Activated T-helper 1 cell treated with anti-CD3 and anti-CD28 coated beads, Interleukin-12 subunit alpha, Interleukin-12 subunit beta, Interleukin-2, Interleukin-4 antibody, amounts not matched to agents 30 ng/mL and 10 ng/mL and 1 ng/mL, durations not matched to agents 14 hours and 24 hours and 36 hours (primary cell): Measurements from ENCODE around the gene WHRN. TPM values are rescaled to one million over a fixed set of nuclear protein-coding genes. Genes with fewer than 3 reads are reported as not detected.

Experiments
- DNase-seq: peaks from one replicate; pipeline ENCODE4 v3.0.0; 2021; ENCODE audit warnings: low spot score
- H3K27ac Mint-ChIP-seq: one replicate; pipeline ENCODE4 v1.8.0; 2021; ENCODE audit warnings: mild to moderate bottlenecking, mixed read lengths
- H3K27me3 Mint-ChIP-seq: one replicate; pipeline ENCODE4 v1.8.0; 2022; ENCODE audit warnings: mild to moderate bottlenecking, moderate library complexity, mixed read lengths; ENCODE audit not compliant: insufficient read depth
- H3K36me3 Mint-ChIP-seq: one replicate; pipeline ENCODE4 v1.8.0; 2021; ENCODE audit warnings: low read depth, mixed read lengths
- H3K4me1 Mint-ChIP-seq: one replicate; pipeline ENCODE4 v1.8.0; 2021; ENCODE audit warnings: low read depth, mixed read lengths
- H3K4me3 Mint-ChIP-seq: one replicate; pipeline ENCODE4 v1.8.0; 2021; ENCODE audit warnings: mild to moderate bottlenecking, moderate library complexity, mixed read lengths
- H3K9me3 Mint-ChIP-seq: one replicate; pipeline ENCODE4 v1.8.0; 2021; ENCODE audit warnings: mixed read lengths
- intact Hi-C: fragments of 100-400 bp; cut with micrococcal nuclease; formaldehyde crosslinking; loops from one replicate; pipeline ENCODE4 v1.15.1; 2024
- total RNA-seq: library from RNA; stranded (reverse); gene quantifications from 2 replicates; pipeline ENCODE4 v1.2.3, GENCODE V29; 2022

The WHRN gene
- total RNA-seq, result 2.2 and 2.4 TPM in 2 replicates

DNA sequence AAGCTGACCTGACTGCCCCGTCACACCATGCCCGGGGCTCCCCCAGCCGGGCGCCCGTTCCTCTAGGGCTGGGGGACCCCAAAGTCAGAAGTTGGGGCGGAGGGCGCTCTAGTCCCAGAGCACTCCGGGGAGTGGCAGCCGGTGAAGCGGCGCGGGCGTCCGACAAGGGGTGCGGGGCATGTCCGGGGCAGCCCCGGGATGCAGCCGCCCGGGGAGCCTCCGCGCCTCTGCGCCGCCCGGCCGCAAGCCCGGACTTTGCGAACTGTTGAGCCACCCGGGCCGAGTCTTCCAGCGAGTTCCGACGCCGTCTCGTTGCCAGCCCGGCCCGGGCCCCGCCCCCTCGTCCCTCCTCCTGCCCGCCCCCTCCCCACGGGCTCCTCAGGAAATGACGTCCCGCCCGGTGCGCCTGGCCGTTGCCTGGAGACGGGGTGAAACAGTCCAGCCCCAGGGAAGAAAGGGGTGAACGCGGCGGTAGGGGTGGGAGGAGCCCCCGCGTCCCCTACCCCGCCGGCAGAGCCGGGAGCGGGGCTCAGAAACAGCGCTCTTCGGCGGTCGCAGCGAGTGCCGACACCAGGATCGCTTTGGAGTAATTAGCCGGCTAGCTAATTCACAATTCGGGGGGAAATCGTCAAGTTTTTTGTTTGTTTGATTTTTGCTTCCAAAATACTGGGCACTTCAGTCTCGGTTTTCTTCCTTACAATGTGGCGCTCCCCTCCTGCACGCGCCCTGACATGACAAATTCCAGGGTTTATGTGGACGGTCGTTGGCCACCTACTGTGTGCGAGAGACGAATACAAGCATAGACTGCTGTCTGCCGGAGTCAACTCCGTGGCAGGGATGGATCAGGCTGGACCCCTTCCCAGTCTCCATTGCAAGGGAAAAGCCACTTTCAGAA, at the start of gene WHRN:
WHRN (minus strand) TSS at position 287 of the 895 bp plus-strand sequence. CDS start 672 bp downstream, outside the sequence.
- DNase-seq, result peak; percentile 89
- H3K4me3 Mint-ChIP-seq, result peak within 1 kb of the TSS; percentile 85
- intact Hi-C loops, result loop anchor here (1.0 to 10.0 kb wide), 3 partner anchors 82 to 351 kb away; partner anchors contain the start of genes ATP6V1G1 and COL27A1
- H3K9me3 Mint-ChIP-seq, result no peaks in the 10 kb centered on the region
- peaks cover 19% of the 10 kb centered on the region for H3K4me1 Mint-ChIP-seq
- peak within 1 kb of the TSS; percentile 79 for H3K27ac Mint-ChIP-seq
- peaks cover 62% of the 10 kb centered on the region for H3K27me3 Mint-ChIP-seq
- H3K36me3 Mint-ChIP-seq, result no peaks in the 10 kb centered on the region

DNA sequence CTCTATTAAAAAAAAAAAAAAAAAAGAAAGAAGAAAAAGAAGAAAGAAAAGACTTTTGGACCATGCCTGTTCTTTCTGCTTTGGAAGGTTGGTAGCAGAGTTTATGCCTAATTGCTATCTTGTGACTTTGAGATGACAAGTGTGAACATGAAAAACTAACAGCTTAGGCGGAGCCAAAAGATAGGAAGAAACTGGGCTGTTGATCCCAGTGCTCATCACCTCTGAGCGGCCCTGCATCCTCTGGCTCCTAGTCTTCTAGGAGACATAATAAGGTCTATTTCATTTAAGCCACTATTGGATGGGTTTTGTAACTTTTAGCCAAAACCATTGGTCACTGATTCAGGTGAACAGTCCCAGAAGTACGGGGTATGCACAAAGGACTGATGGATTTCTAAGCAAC, 47.9 kb upstream of the WHRN start:
- DNase-seq, result no peak
- Mint-ChIP-seq H3K9me3 (no peaks in the 10 kb centered on the region), H3K27ac (no peak overlapping the region), H3K27me3 (peaks cover 9% of the 10 kb centered on the region), H3K36me3 (no peaks in the 10 kb centered on the region), H3K4me1 (no peaks in the 10 kb centered on the region), H3K4me3 (no peak overlapping the region)
- intact Hi-C loops, result no loop called here

- no peaks in the 10 kb centered on the region for H3K4me1 Mint-ChIP-seq
- H3K36me3 Mint-ChIP-seq, result no peaks in the 10 kb centered on the region
- H3K27ac Mint-ChIP-seq, result no peak overlapping the region
- no peak for DNase-seq
- intact Hi-C loops, result no loop called here
- no peak overlapping the region for H3K4me3 Mint-ChIP-seq
- H3K27me3 Mint-ChIP-seq, result peaks cover 9% of the 10 kb centered on the region
- H3K9me3 Mint-ChIP-seq, result no peaks in the 10 kb centered on the region
Observed at GRCh38 chr9:114552706-114553105, 47.4 kb upstream of the WHRN start.

GRCh38 chr9:114551750-114552685, 46.7 kb upstream of the WHRN start:
- no peaks in the 10 kb centered on the region for H3K36me3 Mint-ChIP-seq
- H3K4me1 Mint-ChIP-seq, result no peaks in the 10 kb centered on the region
- no peaks in the 10 kb centered on the region for H3K9me3 Mint-ChIP-seq
- H3K4me3 Mint-ChIP-seq, result no peak overlapping the region
- DNase-seq, result no peak
- H3K27me3 Mint-ChIP-seq, result peaks cover 15% of the 10 kb centered on the region
- intact Hi-C loops, result no loop called here
- H3K27ac Mint-ChIP-seq, result no peak overlapping the region

- H3K27me3 Mint-ChIP-seq, result peaks cover 27% of the 10 kb centered on the region
Observed at GRCh38 chr9:114549697-114550330, 44.5 kb upstream of the WHRN start.

DNA sequence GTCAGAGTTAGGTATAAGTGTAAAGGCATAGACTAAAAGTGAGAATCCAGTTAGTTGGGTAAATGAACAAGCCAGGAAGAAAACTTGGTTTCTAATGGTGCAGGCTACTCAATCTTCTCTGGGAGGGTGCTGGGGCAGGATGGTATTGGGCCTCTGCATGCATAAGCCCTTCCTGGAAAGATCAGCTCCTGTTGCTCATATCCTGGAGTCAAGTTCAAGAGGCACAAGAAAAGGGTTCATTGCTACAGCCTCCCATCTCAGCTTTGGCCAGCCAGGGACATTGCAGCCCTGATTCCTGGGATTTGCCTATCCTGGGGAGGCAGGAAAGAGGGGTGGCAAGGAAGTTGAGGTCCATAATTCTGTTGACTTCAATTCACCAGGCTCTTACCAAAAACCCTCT, 41.6 kb upstream of the WHRN start:
- H3K36me3 Mint-ChIP-seq, result no peaks in the 10 kb centered on the region
- peaks cover 32% of the 10 kb centered on the region for H3K27me3 Mint-ChIP-seq
- intact Hi-C loops, result no loop called here
- no peaks in the 10 kb centered on the region for H3K9me3 Mint-ChIP-seq
- no peak for DNase-seq
- H3K4me3 Mint-ChIP-seq, result no peak overlapping the region
- H3K4me1 Mint-ChIP-seq, result no peaks in the 10 kb centered on the region
- H3K27ac Mint-ChIP-seq, result no peak overlapping the region

More at GRCh38 chr9:114549697-114550330, 44.5 kb upstream of the WHRN start:
- no peak for DNase-seq
- no peaks in the 10 kb centered on the region for H3K4me1 Mint-ChIP-seq
- H3K36me3 Mint-ChIP-seq, result no peaks in the 10 kb centered on the region
- no peak overlapping the region for H3K4me3 Mint-ChIP-seq
- intact Hi-C loops, result no loop called here
- H3K9me3 Mint-ChIP-seq, result no peaks in the 10 kb centered on the region
- H3K27ac Mint-ChIP-seq, result no peak overlapping the region

DNA sequence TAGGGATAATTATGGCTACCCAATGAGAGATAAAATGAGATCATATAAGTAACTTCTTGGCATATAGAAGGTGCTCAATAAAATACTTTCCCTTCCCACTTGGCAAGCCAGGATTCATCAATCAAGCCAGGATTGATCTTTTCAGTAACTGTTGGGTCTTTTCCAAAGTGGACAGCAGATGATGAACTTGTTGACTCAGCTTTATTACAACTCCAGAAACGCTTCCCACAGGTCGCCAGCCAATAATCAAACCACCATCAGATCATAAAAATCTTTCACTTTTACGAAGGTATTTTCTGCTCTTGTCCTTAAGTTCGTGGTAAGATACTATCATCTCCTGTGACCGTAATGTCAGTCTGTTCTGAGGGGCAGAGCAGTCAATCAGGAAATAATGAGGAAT, 39.8 kb upstream of the WHRN start:
- intact Hi-C loops, result no loop called here

DNA sequence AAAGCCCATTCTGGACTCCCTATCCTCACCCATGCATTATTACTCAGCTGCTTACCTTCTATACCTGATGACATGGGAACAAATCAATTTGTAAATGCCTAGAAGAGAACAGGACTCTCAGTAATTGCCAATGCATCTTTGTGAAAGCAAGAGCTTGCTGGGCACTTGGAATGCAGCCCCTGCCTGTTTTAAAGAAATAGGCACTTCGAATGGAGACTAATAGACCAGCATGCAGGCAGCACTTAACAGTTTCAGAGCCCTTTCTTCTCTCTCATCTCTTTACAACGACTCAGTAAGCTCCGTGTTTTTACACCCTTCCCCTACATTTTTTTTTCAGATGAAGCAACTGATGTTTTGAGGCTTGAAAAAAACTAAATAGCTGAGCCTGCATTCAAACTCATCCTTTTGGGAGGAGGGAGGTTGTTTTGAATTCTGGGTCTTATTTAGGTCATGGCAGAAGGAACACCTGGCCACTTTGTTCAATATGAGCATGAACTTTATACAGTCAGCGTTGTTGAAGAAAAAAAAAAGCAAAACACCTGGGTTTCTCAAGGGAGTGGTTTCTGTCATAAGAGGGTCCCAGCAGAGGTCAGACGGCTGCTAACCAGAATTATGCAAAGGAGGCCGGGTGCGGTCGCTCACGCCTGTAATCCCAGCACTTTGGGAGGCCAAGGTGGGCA, 34.6 kb upstream of the WHRN start:
- DNase-seq, result no peak
- no peak overlapping the region for H3K27ac Mint-ChIP-seq
- H3K27me3 Mint-ChIP-seq, result peaks cover 19% of the 10 kb centered on the region
- intact Hi-C loops, result no loop called here
- H3K4me1 Mint-ChIP-seq, result no peaks in the 10 kb centered on the region
- no peak overlapping the region for H3K4me3 Mint-ChIP-seq
- no peaks in the 10 kb centered on the region for H3K9me3 Mint-ChIP-seq
- no peaks in the 10 kb centered on the region for H3K36me3 Mint-ChIP-seq

More for the DNA sequence above, 39.8 kb upstream of the WHRN start:
- Mint-ChIP-seq H3K27ac (no peak overlapping the region), H3K4me3 (no peak overlapping the region), H3K36me3 (no peaks in the 10 kb centered on the region), H3K27me3 (peaks cover 34% of the 10 kb centered on the region), H3K4me1 (no peaks in the 10 kb centered on the region), H3K9me3 (no peaks in the 10 kb centered on the region)
- no peak for DNase-seq

- H3K4me1 Mint-ChIP-seq, result no peaks in the 10 kb centered on the region
- peaks cover 25% of the 10 kb centered on the region for H3K27me3 Mint-ChIP-seq
Observed at GRCh38 chr9:114538241-114538640, 33.0 kb upstream of the WHRN start.

GRCh38 chr9:114532561-114533237, 27.4 kb upstream of the WHRN start:
- no peaks in the 10 kb centered on the region for H3K4me1 Mint-ChIP-seq
- intact Hi-C loops, result no loop called here
- peaks cover 25% of the 10 kb centered on the region for H3K27me3 Mint-ChIP-seq
- H3K27ac Mint-ChIP-seq, result no peak overlapping the region
- DNase-seq, result no peak
- no peaks in the 10 kb centered on the region for H3K9me3 Mint-ChIP-seq
- H3K4me3 Mint-ChIP-seq, result no peak overlapping the region
- no peaks in the 10 kb centered on the region for H3K36me3 Mint-ChIP-seq

More at GRCh38 chr9:114538241-114538640, 33.0 kb upstream of the WHRN start:
- intact Hi-C loops, result no loop called here
- no peak overlapping the region for H3K27ac Mint-ChIP-seq
- no peak for DNase-seq
- no peaks in the 10 kb centered on the region for H3K36me3 Mint-ChIP-seq
- no peak overlapping the region for H3K4me3 Mint-ChIP-seq
- H3K9me3 Mint-ChIP-seq, result no peaks in the 10 kb centered on the region

- H3K4me1 Mint-ChIP-seq, result no peaks in the 10 kb centered on the region
- H3K36me3 Mint-ChIP-seq, result no peaks in the 10 kb centered on the region
- H3K27me3 Mint-ChIP-seq, result peaks cover 22% of the 10 kb centered on the region
- no peak overlapping the region for H3K4me3 Mint-ChIP-seq
- no peak for DNase-seq
- intact Hi-C loops, result no loop called here
- no peak overlapping the region for H3K27ac Mint-ChIP-seq
- H3K9me3 Mint-ChIP-seq, result no peaks in the 10 kb centered on the region
Observed at GRCh38 chr9:114529285-114529684, 24.0 kb upstream of the WHRN start.

GRCh38 chr9:114526807-114527206, 21.5 kb upstream of the WHRN start:
- no peak overlapping the region for H3K4me3 Mint-ChIP-seq
- no peaks in the 10 kb centered on the region for H3K4me1 Mint-ChIP-seq
- H3K27ac Mint-ChIP-seq, result no peak overlapping the region
- H3K9me3 Mint-ChIP-seq, result no peaks in the 10 kb centered on the region
- no peak for DNase-seq
- peaks cover 26% of the 10 kb centered on the region for H3K27me3 Mint-ChIP-seq
- intact Hi-C loops, result no loop called here
- H3K36me3 Mint-ChIP-seq, result no peaks in the 10 kb centered on the region
